WI38 (cell line): ENCODE results near the gene GPR176.

Source experiments
- H3K4me3 ChIP-seq: 2 replicates; pipeline ENCODE4 v1.5.1; 2011; ENCODE audit warnings: low read depth, mild to moderate bottlenecking, control low read depth, low read length
- CTCF ChIP-seq: IDR thresholded peaks from 2 replicates; pipeline ENCODE4 v1.5.1; 2012; ENCODE audit warnings: low read depth, mild to moderate bottlenecking, control low read depth, low read length

The GPR176 gene

GRCh38 chr15:39936187-39936586 lies 16.1 kb upstream of the GPR176 start:
- TF ChIP-seq CTCF, result no peak
- no peak overlapping the region for H3K4me3 ChIP-seq

GRCh38 chr15:39935241-39935640 lies 15.2 kb upstream of the GPR176 start:
- H3K4me3 ChIP-seq, result peak overlapping the region; percentile 86
- no peak for TF ChIP-seq CTCF

- TF ChIP-seq CTCF, result no peak
- H3K4me3 ChIP-seq, result peak overlapping the region; percentile 86
Observed at GRCh38 chr15:39934397-39935071, 14.5 kb upstream of the GPR176 start.

GRCh38 chr15:39931615-39932014 lies 11.5 kb upstream of the GPR176 start:
- no peak overlapping the region for H3K4me3 ChIP-seq
- TF ChIP-seq CTCF, result no peak

- no peak for TF ChIP-seq CTCF
- H3K4me3 ChIP-seq, result no peak overlapping the region
Observed at GRCh38 chr15:39926526-39926925, 6.5 kb upstream of the GPR176 start.

- no peak overlapping the region for H3K4me3 ChIP-seq
- no peak for TF ChIP-seq CTCF
Observed at GRCh38 chr15:39925112-39925842, 5.2 kb upstream of the GPR176 start.

GRCh38 chr15:39924437-39924836 lies 4.4 kb upstream of the GPR176 start:
- no peak overlapping the region for H3K4me3 ChIP-seq
- TF ChIP-seq CTCF, result no peak
